ENCODE results near the gene PAQR9.

- TF ChIP-seq POLR2A (IDR thresholded peaks at IDR 0.05) (no peak), CTCF (IDR thresholded peaks at IDR 0.05) (no peak)
Measured at GRCh38 chr3:143000528-143000927, 37.1 kb upstream of the PAQR9 start.

Measured in heart left ventricle (tissue), 13 donors.